ENCODE results near the gene PHKG2. TPM values are rescaled to one million over a fixed set of nuclear protein-coding genes. Genes with fewer than 3 reads are reported as not detected.
A peak's percentile ranks its signal among the peaks of the same experiment; 100 is the strongest.

PHKG2 gene
- total RNA-seq, 2 experiments from 2014 or later, result 34.5 to 38.6 TPM

GRCh38 chr16:30762991-30763725, 14.9 kb downstream of the PHKG2 start:
- DNase-seq, result no peak
- H3K9me3 Mint-ChIP-seq, result no peaks in the 10 kb centered on the region
- H3K4me3 Mint-ChIP-seq, result peak overlapping the region; percentile 97
- no peaks in the 10 kb centered on the region for H3K27me3 Mint-ChIP-seq
- POLR2A ChIA-PET, result interaction anchor here (1.0 to 4.5 kb wide), 3 partner anchors 12 to 16 kb away, joined by 3 to 28 read pairs (median 5); partner anchors contain the start of gene PHKG2
- H3K27ac Mint-ChIP-seq, result peak overlapping the region; percentile 88
- H3K36me3 Mint-ChIP-seq (ENCODE audit: low read depth), result peaks cover 52% of the 10 kb centered on the region
- peaks cover 29% of the 10 kb centered on the region for H3K4me1 Mint-ChIP-seq
- CTCF ChIA-PET, result interaction anchor here (0.6 to 1.2 kb wide), 2 partner anchors 12 to 15 kb away, joined by 3 read pairs; partner anchors contain the start of gene PHKG2

- Mint-ChIP-seq H3K36me3 (ENCODE audit: low read depth) (peaks cover 59% of the 10 kb centered on the region), H3K4me3 (peak overlapping the region; percentile 48), H3K4me1 (peaks cover 29% of the 10 kb centered on the region), H3K27ac (no peak overlapping the region), H3K27me3 (no peaks in the 10 kb centered on the region), H3K9me3 (no peaks in the 10 kb centered on the region)
- ChIA-PET POLR2A (interaction anchor here (1.7 kb wide), 1 partner anchor 11 kb away, joined by 6 read pairs; no protein-coding TSS in a partner anchor), CTCF (no interaction called here)
- no peak for DNase-seq
These were observed 15.9 kb downstream of the PHKG2 start for GRCh38 chr16:30764086-30764485.

- H3K27ac Mint-ChIP-seq, result no peak overlapping the region
- no peaks in the 10 kb centered on the region for H3K27me3 Mint-ChIP-seq
- peaks cover 29% of the 10 kb centered on the region for H3K4me1 Mint-ChIP-seq
- no peak overlapping the region for H3K4me3 Mint-ChIP-seq
- H3K9me3 Mint-ChIP-seq, result no peaks in the 10 kb centered on the region
- ChIA-PET POLR2A (interaction anchor here (0.8 to 1.7 kb wide), 3 partner anchors 10 to 66 kb away, joined by 3 to 6 read pairs (median 3); partner anchors contain the start of genes PHKG2 and SRCAP), CTCF (no interaction called here)
- no peak for DNase-seq
- peaks cover 65% of the 10 kb centered on the region for H3K36me3 Mint-ChIP-seq (ENCODE audit: low read depth)
These were observed 16.7 kb downstream of the PHKG2 start for GRCh38 chr16:30764816-30765465.

- H3K27ac Mint-ChIP-seq, result no peak overlapping the region
- ChIA-PET CTCF (no interaction called here), POLR2A (no interaction called here)
- DNase-seq, result no peak
- H3K9me3 Mint-ChIP-seq, result no peaks in the 10 kb centered on the region
- peaks cover 73% of the 10 kb centered on the region for H3K36me3 Mint-ChIP-seq (ENCODE audit: low read depth)
- no peak overlapping the region for H3K4me3 Mint-ChIP-seq
- H3K4me1 Mint-ChIP-seq, result peaks cover 19% of the 10 kb centered on the region
- H3K27me3 Mint-ChIP-seq, result no peaks in the 10 kb centered on the region
These were observed 18.1 kb downstream of the PHKG2 start for GRCh38 chr16:30766206-30766932.

GRCh38 chr16:30766933-30767284, 18.7 kb downstream of the PHKG2 start:
- peaks cover 76% of the 10 kb centered on the region for H3K36me3 Mint-ChIP-seq (ENCODE audit: low read depth)
- no peaks in the 10 kb centered on the region for H3K27me3 Mint-ChIP-seq
- ChIA-PET POLR2A (no interaction called here), CTCF (no interaction called here)
- no peak for DNase-seq
- H3K9me3 Mint-ChIP-seq, result no peaks in the 10 kb centered on the region
- H3K27ac Mint-ChIP-seq, result no peak overlapping the region
- peaks cover 18% of the 10 kb centered on the region for H3K4me1 Mint-ChIP-seq
- no peak overlapping the region for H3K4me3 Mint-ChIP-seq

GRCh38 chr16:30767767-30768465, 19.7 kb downstream of the PHKG2 start:
- Mint-ChIP-seq H3K27me3 (no peaks in the 10 kb centered on the region), H3K27ac (no peak overlapping the region), H3K4me3 (no peak overlapping the region), H3K36me3 (ENCODE audit: low read depth) (peaks cover 81% of the 10 kb centered on the region), H3K9me3 (no peaks in the 10 kb centered on the region), H3K4me1 (peaks cover 19% of the 10 kb centered on the region)
- ChIA-PET POLR2A (interaction anchor here (1.5 kb wide), 1 partner anchor 10 kb away, joined by 3 read pairs; no protein-coding TSS in a partner anchor), CTCF (no interaction called here)
- DNase-seq, result no peak

- H3K27me3 Mint-ChIP-seq, result no peaks in the 10 kb centered on the region
- peaks cover 15% of the 10 kb centered on the region for H3K4me1 Mint-ChIP-seq
- ChIA-PET POLR2A (interaction anchor here (0.9 to 1.5 kb wide), 2 partner anchors 9 to 70 kb away, joined by 3 to 4 read pairs; partner anchors contain the start of gene SRCAP), CTCF (no interaction called here)
- H3K9me3 Mint-ChIP-seq, result no peaks in the 10 kb centered on the region
- DNase-seq, result no peak
- peaks cover 78% of the 10 kb centered on the region for H3K36me3 Mint-ChIP-seq (ENCODE audit: low read depth)
- no peak overlapping the region for H3K4me3 Mint-ChIP-seq
- H3K27ac Mint-ChIP-seq, result no peak overlapping the region
These were observed 20.5 kb downstream of the PHKG2 start for GRCh38 chr16:30768583-30769181.

- DNase-seq, result no peak
- Mint-ChIP-seq H3K9me3 (no peaks in the 10 kb centered on the region), H3K4me1 (peaks cover 13% of the 10 kb centered on the region), H3K4me3 (no peak overlapping the region), H3K27ac (no peak overlapping the region), H3K36me3 (ENCODE audit: low read depth) (peaks cover 74% of the 10 kb centered on the region), H3K27me3 (no peaks in the 10 kb centered on the region)
- ChIA-PET POLR2A (interaction anchor here (0.9 kb wide), 1 partner anchor 71 kb away, joined by 4 read pairs; the partner anchor contains the start of gene SRCAP), CTCF (no interaction called here)
These were observed 21.3 kb downstream of the PHKG2 start for GRCh38 chr16:30769379-30770089.

GRCh38 chr16:30771726-30772125, 23.5 kb downstream of the PHKG2 start:
- DNase-seq, result no peak
- Mint-ChIP-seq H3K9me3 (no peaks in the 10 kb centered on the region), H3K4me1 (peaks cover 25% of the 10 kb centered on the region), H3K27me3 (no peaks in the 10 kb centered on the region), H3K36me3 (ENCODE audit: low read depth) (peaks cover 59% of the 10 kb centered on the region), H3K4me3 (no peak overlapping the region), H3K27ac (no peak overlapping the region)
- POLR2A ChIA-PET, result no interaction called here
- CTCF ChIA-PET, result interaction anchor here (1.1 to 1.6 kb wide), 2 partner anchors 12 to 26 kb away, joined by 4 read pairs; no protein-coding TSS in a partner anchor

GRCh38 chr16:30773826-30774225, 25.6 kb downstream of the PHKG2 start:
- POLR2A ChIA-PET, result interaction anchor here (1.0 to 1.8 kb wide), 3 partner anchors 9 to 41 kb away, joined by 3 to 7 read pairs (median 6); no protein-coding TSS in a partner anchor
- DNase-seq, result no peak
- H3K27me3 Mint-ChIP-seq, result no peaks in the 10 kb centered on the region
- peaks cover 44% of the 10 kb centered on the region for H3K36me3 Mint-ChIP-seq (ENCODE audit: low read depth)
- no peak overlapping the region for H3K27ac Mint-ChIP-seq
- H3K4me3 Mint-ChIP-seq, result no peak overlapping the region
- CTCF ChIA-PET, result interaction anchor here (0.6 to 2.0 kb wide), 2 partner anchors 24 to 41 kb away, joined by 4 to 5 read pairs; no protein-coding TSS in a partner anchor
- H3K9me3 Mint-ChIP-seq, result no peaks in the 10 kb centered on the region
- H3K4me1 Mint-ChIP-seq, result peaks cover 32% of the 10 kb centered on the region

- H3K36me3 Mint-ChIP-seq (ENCODE audit: low read depth), result peaks cover 38% of the 10 kb centered on the region
- peaks cover 32% of the 10 kb centered on the region for H3K4me1 Mint-ChIP-seq
- peak overlapping the region; percentile 75 for H3K27ac Mint-ChIP-seq
- peak overlapping the region; percentile 86 for H3K4me3 Mint-ChIP-seq
- H3K9me3 Mint-ChIP-seq, result no peaks in the 10 kb centered on the region
- CTCF ChIA-PET, result interaction anchor here (0.6 to 2.0 kb wide), 5 partner anchors 12 to 40 kb away, joined by 3 to 6 read pairs (median 4); no protein-coding TSS in a partner anchor
- DNase-seq, result no peak
- H3K27me3 Mint-ChIP-seq, result no peaks in the 10 kb centered on the region
- POLR2A ChIA-PET, result interaction anchor here (1.0 to 1.8 kb wide), 11 partner anchors 10 to 217 kb away, joined by 3 to 8 read pairs (median 3); a partner anchor contains a TSS
These were observed 26.3 kb downstream of the PHKG2 start for GRCh38 chr16:30774367-30775130.
